Measurements from ENCODE around the gene TNNI2.

The TNNI2 gene

GRCh38 chr11:1852877-1853276 lies 14.1 kb downstream of the TNNI2 start, which contains the start of gene LSP1:
Gene LSP1 (plus strand): TSS chr11:1853084. CDS start chr11:1853145, 61 bp downstream.
- TF ChIP-seq ZFX (IDR thresholded peaks at IDR 0.05) = no peak
- TF ChIP-seq CTCF (conservative IDR thresholded peaks at IDR 0.05) = no peak
- no peak within 1 kb of the TSS for H3K27ac ChIP-seq

GRCh38 chr11:1853376-1854131 lies 14.8 kb downstream of the TNNI2 start:
- no peak overlapping the region for H3K27ac ChIP-seq
- TF ChIP-seq CTCF (conservative IDR thresholded peaks at IDR 0.05) (no peak), ZFX (IDR thresholded peaks at IDR 0.05) (no peak)

- no peak overlapping the region for H3K27ac ChIP-seq
- no peak for TF ChIP-seq ZFX (IDR thresholded peaks at IDR 0.05)
- TF ChIP-seq CTCF (conservative IDR thresholded peaks at IDR 0.05) = no peak
These were observed 15.6 kb downstream of the TNNI2 start for GRCh38 chr11:1854132-1854948.

GRCh38 chr11:1854949-1855885 lies 16.4 kb downstream of the TNNI2 start:
- TF ChIP-seq CTCF (conservative IDR thresholded peaks at IDR 0.05) = no peak
- TF ChIP-seq ZFX (IDR thresholded peaks at IDR 0.05) = no peak
- H3K27ac ChIP-seq = no peak overlapping the region

- TF ChIP-seq ZFX (IDR thresholded peaks at IDR 0.05) = no peak
- no peak for TF ChIP-seq CTCF (conservative IDR thresholded peaks at IDR 0.05)
- no peak overlapping the region for H3K27ac ChIP-seq
These were observed 17.1 kb downstream of the TNNI2 start for GRCh38 chr11:1855886-1856265.

- TF ChIP-seq CTCF (conservative IDR thresholded peaks at IDR 0.05) (no peak), ZFX (IDR thresholded peaks at IDR 0.05) (no peak)
- no peak overlapping the region for H3K27ac ChIP-seq
These were observed 17.7 kb downstream of the TNNI2 start for GRCh38 chr11:1856306-1857005.

Data from C4-2B (cell line).